AG09319 (cell line): ENCODE results near the gene IFITM10.

Experiments
- DNase-seq: peaks from one replicate; pipeline ENCODE4 v3.0.0-alpha.2; 2010; ENCODE audit warnings: low read depth; ENCODE audit errors: extremely low read depth
- TF ChIP-seq, protein P1 (sequence below): IDR thresholded peaks from 2 replicates; pipeline ENCODE4 v1.5.1; 2011; ENCODE audit warnings: low read depth, mild to moderate bottlenecking, inconsistent platforms, low read length, moderate library complexity

The IFITM10 gene

DNA sequence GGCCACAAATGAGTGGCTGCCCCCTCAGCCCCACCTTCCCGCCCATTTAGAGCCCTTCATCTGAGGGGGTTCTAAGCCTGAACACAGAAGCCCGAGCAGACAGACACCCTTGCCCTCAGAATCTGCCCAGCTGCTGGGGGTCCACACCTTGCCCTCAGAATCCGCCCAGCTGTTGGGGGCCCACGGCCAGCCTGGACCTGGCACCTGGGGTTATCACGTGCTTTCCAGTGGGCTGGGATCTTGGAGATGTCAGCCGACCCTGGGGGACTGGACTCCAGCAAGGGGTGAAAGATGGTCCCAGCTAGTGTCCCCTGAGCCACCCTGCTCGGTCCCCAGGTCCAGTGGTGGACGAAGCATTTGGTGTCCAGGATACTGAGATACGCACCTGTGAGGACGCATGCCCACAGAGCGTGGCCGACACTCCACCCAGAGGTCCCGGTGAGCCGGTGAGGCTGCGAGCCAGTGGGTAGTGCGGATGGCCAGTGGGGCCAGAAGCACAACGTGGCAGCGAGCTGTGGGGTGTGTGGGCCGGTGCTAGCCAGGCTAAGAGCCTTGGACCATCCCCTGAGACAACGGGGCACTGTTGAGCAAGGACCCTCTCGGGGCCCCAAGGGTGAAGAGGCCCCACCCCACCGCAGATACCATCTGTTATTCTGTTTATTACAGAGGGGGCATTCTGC is 16.5 kb upstream of the IFITM10 start:
- DNase-seq, result no peak
- TF ChIP-seq, protein P1, sequence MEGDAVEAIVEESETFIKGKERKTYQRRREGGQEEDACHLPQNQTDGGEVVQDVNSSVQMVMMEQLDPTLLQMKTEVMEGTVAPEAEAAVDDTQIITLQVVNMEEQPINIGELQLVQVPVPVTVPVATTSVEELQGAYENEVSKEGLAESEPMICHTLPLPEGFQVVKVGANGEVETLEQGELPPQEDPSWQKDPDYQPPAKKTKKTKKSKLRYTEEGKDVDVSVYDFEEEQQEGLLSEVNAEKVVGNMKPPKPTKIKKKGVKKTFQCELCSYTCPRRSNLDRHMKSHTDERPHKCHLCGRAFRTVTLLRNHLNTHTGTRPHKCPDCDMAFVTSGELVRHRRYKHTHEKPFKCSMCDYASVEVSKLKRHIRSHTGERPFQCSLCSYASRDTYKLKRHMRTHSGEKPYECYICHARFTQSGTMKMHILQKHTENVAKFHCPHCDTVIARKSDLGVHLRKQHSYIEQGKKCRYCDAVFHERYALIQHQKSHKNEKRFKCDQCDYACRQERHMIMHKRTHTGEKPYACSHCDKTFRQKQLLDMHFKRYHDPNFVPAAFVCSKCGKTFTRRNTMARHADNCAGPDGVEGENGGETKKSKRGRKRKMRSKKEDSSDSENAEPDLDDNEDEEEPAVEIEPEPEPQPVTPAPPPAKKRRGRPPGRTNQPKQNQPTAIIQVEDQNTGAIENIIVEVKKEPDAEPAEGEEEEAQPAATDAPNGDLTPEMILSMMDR, result no peak

DNA sequence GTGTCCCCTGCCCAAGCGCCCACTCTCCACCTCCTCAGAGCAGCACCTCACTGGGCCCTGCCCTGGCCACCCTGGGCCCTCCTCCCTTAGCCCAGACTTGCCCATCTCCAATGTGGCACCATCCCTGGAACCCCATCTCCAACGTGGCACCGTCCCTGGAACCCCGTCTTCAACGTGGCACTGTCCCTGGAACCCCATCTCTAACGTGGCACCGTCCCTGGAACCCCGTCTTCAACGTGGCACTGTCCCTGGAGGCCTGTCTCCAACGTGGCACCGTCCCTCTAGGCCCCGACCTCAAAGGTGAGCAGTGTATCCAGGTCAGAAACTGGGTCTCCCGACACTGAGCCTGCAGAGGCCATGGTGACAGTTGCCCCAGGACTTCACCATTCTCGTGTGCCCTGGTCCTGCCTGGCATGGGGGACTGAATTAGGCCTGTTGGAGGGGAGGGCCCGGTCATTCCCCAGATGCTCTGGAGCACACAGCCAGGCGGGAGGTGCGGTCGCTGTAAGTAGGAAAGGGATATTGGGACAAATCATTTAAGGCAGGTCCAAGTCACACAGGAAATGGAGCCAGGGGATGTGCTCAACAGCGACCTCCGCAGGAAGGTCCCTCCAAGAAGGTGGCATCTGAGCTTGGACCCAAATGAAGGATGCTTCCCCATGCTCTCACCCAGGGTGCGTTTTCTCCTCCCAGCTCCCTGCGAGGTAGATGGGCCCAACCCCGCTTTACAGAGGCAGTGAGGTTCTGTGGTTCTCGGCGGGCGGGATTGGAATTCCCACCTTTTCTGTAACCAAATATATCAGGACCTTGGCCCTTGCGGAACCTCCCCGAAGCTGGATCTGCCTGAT is 15.7 kb upstream of the IFITM10 start:
- TF ChIP-seq, protein P1, result no peak
- DNase-seq, result no peak

DNA sequence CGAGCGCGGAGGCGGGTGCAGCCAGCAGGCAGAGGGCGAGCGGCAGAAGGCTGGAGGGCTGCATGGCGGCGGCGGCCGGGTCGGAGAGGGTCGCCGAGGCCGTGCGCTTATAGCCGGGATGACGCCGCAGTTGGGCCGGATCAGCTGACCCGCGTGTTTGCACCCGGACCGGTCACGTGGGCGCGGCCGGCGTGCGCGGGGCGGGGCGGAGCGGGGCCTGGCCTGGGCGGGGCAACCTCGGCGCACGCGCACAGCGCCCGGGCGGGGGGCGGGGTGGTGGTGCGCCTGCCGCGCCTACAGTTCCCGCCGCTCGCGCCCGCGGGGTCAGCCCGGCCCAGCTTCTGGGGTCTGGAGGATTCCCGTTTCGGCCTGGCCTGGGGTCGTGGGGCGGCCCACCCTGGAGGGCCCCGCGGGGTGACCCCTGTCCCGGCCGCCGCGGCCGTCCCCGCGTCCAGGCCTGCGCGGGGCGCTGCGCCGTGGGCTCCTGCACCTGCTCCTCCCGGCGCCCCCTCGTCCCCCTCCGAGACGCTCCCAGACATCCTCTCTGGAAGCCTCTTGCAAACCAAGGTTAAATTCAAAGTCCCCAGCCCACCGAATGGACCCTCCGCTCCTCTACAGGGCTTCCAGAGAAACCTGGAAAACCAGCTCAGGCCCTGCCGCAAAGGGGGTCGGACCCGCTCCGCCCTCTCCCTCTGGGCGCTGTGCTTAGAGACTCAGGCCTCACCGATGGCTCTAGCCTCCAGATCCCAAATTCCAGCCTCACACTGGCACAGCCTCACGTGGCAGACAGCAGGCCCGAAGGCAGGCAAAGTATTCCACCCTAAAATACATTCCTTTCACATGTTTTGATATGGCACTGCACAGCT is 13.6 kb upstream of the IFITM10 start, which contains the start of gene CTSD:
Gene CTSD (minus strand): TSS at position 132 of the 866 bp plus-strand sequence. CDS start 68 bp downstream, at position 64.
- TF ChIP-seq, protein P1, result no peak
- DNase-seq, result peak; percentile 38

DNA sequence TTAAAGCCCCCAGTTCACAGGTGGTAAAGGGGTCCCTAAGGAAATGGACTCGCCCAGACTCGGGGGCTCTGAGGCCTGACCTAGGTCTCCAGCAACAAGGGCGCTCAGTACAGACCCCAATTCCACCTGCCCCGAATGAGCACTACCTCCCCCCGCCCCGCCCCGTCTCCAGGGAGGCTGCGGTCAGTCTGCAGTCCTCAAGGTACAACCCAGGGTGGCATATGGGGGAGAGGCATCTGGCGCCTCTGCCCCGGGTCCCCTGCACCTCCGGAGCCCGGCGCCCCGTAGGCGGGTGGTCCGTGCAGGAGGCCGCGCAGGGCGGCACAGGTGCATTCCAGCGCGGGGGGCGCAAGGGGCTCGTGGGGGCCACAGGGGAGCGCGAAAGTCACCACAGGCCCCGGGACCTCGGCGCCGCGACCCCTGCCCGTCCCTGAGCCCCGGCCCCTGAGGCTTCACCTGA is 13.0 kb upstream of the IFITM10 start:
- TF ChIP-seq, protein P1, result no peak
- no peak for DNase-seq

DNA sequence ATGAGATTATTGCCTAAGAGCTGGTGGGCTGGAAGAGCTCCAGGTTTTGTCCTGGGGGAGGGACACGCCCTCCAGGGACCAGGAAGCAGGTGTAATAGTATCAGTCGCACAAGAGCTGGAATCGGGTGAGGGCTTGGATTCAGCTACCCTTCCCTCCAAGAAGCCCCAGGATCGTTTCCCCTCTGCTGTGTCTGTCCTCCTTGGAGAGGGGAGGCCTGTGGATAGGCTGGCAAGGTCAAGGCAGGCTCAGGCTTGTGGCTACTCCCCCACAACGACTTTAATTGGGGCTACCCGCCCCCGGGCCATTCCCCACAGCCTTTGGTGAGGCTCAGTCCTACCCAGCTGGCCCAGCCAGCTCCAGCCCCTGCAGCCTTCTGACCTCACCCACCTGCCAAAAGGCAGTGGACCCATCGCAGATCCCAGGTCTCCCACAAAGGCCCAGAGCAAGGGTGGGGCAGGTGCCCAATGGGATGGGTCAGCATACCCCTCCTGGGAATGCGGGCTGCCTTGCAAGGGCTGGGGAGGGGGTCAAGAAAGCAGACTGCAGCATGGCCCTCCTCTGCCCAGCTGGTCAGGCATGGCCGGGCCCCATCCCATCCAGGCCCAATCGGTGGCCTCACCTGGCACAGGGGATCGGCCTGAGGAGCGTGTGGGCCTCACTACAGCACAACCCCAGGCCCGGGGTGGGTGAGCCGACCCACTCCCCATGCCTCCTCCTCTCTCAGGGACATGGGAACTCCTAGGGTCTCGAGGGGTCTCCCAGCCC is 12.3 kb upstream of the IFITM10 start:
- TF ChIP-seq, protein P1, result no peak
- DNase-seq, result no peak

DNA sequence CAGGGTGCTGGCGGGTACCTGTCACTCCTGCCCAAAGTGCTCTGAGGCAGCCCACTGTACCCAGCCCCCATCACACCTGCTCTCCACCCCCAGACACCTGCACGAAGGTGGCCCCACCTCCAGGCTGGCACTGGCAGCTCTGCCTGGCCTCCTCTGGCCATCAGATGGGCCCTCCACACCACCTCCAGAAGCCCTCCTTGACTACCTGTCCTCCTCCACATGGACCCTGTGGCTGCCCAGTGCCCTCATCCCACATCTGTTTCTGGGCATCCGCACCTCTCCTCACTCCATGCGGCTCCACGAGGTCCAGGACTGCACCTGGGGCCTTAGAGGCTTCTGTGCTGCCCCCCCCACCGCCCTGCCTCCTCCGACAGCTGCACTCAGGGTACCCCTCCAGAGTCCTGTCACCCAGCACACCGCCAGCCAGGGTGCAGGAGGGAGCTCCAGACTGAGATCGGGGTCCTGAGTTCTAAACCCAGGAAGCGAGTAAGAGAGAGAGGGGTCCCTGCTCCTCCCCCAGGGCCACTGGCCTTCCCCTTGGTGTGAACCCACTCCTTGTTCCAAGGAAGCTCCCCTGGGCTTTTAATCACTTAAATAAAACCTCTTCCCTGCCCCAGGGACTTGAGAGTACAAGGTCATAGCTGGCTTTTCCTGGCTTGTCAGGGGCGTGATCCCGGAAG is 11.6 kb upstream of the IFITM10 start:
- TF ChIP-seq, protein P1, result no peak
- DNase-seq, result no peak
